ENCODE measurements around the gene GNG10.
"Not testable (repeated sequence)": the region's sequence is repeated elsewhere in the genome, so short reads cannot be mapped to it uniquely, and the experiment has no call there.

Gene GNG10

GRCh38 chr9:111661150-111661801 lies at the start of gene GNG10:
Gene GNG10 (plus strand): TSS chr9:111661605. CDS start chr9:111661635, 30 bp downstream.
- Mint-ChIP-seq H3K36me3 (ENCODE audit: low read depth) (peaks cover 14% of the 10 kb centered on the region), H3K27ac (peak within 1 kb of the TSS; percentile 43 to 78 (median 68)), H3K9me3 (no peaks in the 10 kb centered on the region), H3K27me3 (ENCODE audit: low read depth) (peaks cover 4% of the 10 kb centered on the region), H3K4me3 (peak within 1 kb of the TSS; percentile 94 to 95 (median 94)), H3K4me1 (peaks cover 26% of the 10 kb centered on the region)
- no peak for TF ChIP-seq CTCF (IDR thresholded peaks at IDR 0.05; ENCODE audit: unreplicated experiment in 3 of 3)

GRCh38 chr9:111613436-111614040 lies 47.9 kb upstream of the GNG10 start:
- Mint-ChIP-seq H3K27me3 (ENCODE audit: low read depth) (peaks cover 4% of the 10 kb centered on the region), H3K4me1 (peaks cover 25% of the 10 kb centered on the region)
- TF ChIP-seq CTCF (IDR thresholded peaks at IDR 0.05; ENCODE audit: unreplicated experiment in 3 of 3), result no peak

GRCh38 chr9:111615928-111616327 lies 45.5 kb upstream of the GNG10 start:
- H3K4me3 Mint-ChIP-seq, result no peak overlapping the region
- peak overlapping the region in 2 of 3 experiments; percentile 0 to 18 for H3K27ac Mint-ChIP-seq
- no peak for TF ChIP-seq CTCF (IDR thresholded peaks at IDR 0.05; ENCODE audit: unreplicated experiment in 3 of 3)
- no peaks in the 10 kb centered on the region for H3K36me3 Mint-ChIP-seq (ENCODE audit: low read depth)
- peaks cover 25% of the 10 kb centered on the region for H3K4me1 Mint-ChIP-seq
- peaks cover 4% of the 10 kb centered on the region for H3K27me3 Mint-ChIP-seq (ENCODE audit: low read depth)
- H3K9me3 Mint-ChIP-seq, result peaks cover 5% of the 10 kb centered on the region

More at GRCh38 chr9:111613436-111614040, 47.9 kb upstream of the GNG10 start:
- H3K9me3 Mint-ChIP-seq, result peaks cover 5% of the 10 kb centered on the region
- no peaks in the 10 kb centered on the region for H3K36me3 Mint-ChIP-seq (ENCODE audit: low read depth)
- peak overlapping the region in 1 of 3 experiments; percentile 15 for H3K4me3 Mint-ChIP-seq
- peak overlapping the region; percentile 61 to 81 (median 79) for H3K27ac Mint-ChIP-seq

- H3K36me3 Mint-ChIP-seq (ENCODE audit: low read depth); H3K4me3 Mint-ChIP-seq: not testable (repeated sequence)
These were observed 44.1 kb upstream of the GNG10 start for GRCh38 chr9:111617349-111617748.

GRCh38 chr9:111621895-111622480 lies 39.4 kb upstream of the GNG10 start:
- Mint-ChIP-seq H3K9me3 (no peaks in the 10 kb centered on the region), H3K4me1 (no peaks in the 10 kb centered on the region), H3K4me3 (no peak overlapping the region), H3K27ac (peak overlapping the region in 1 of 3 experiments; percentile 46), H3K36me3 (ENCODE audit: low read depth) (no peaks in the 10 kb centered on the region), H3K27me3 (ENCODE audit: low read depth) (peaks cover 3% of the 10 kb centered on the region)
- TF ChIP-seq CTCF (IDR thresholded peaks at IDR 0.05; ENCODE audit: unreplicated experiment in 3 of 3), result peak; percentile 56 to 67 (median 60)

More at GRCh38 chr9:111617349-111617748, 44.1 kb upstream of the GNG10 start:
- peaks cover 25% of the 10 kb centered on the region for H3K4me1 Mint-ChIP-seq
- not testable (repeated sequence) for H3K27me3 Mint-ChIP-seq (ENCODE audit: low read depth); H3K27ac Mint-ChIP-seq; H3K9me3 Mint-ChIP-seq

GRCh38 chr9:111622626-111623025 lies 38.8 kb upstream of the GNG10 start:
- Mint-ChIP-seq H3K36me3 (ENCODE audit: low read depth) (no peaks in the 10 kb centered on the region), H3K4me3 (no peak overlapping the region), H3K4me1 (no peaks in the 10 kb centered on the region), H3K27ac (peak overlapping the region in 1 of 3 experiments; percentile 60), H3K9me3 (no peaks in the 10 kb centered on the region), H3K27me3 (ENCODE audit: low read depth) (peaks cover 3% of the 10 kb centered on the region)
- no peak for TF ChIP-seq CTCF (IDR thresholded peaks at IDR 0.05; ENCODE audit: unreplicated experiment in 3 of 3)
